ENCODE results near the gene P2RY6.

DNA sequence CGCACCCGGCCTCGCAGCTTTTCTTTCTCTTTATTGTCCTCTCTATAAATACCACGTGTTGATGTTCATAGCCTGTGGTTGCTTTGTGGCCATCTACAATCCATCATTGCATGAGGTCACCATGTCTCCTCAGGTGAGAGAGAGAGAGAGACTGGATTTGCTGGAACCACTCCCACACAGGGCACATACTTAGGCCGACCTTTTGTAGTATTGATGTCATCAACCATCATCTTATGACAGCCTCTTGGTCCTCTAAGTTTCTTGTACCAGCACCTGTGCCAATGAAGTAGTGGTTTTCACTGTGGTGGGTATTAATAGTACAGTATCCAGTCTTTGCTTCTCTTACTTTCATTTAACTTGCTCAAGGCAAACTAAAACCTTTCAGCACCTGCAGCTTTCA, 22.8 kb upstream of the P2RY6 start:
- TF ChIP-seq, protein P1, sequence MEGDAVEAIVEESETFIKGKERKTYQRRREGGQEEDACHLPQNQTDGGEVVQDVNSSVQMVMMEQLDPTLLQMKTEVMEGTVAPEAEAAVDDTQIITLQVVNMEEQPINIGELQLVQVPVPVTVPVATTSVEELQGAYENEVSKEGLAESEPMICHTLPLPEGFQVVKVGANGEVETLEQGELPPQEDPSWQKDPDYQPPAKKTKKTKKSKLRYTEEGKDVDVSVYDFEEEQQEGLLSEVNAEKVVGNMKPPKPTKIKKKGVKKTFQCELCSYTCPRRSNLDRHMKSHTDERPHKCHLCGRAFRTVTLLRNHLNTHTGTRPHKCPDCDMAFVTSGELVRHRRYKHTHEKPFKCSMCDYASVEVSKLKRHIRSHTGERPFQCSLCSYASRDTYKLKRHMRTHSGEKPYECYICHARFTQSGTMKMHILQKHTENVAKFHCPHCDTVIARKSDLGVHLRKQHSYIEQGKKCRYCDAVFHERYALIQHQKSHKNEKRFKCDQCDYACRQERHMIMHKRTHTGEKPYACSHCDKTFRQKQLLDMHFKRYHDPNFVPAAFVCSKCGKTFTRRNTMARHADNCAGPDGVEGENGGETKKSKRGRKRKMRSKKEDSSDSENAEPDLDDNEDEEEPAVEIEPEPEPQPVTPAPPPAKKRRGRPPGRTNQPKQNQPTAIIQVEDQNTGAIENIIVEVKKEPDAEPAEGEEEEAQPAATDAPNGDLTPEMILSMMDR (IDR thresholded peaks at IDR 0.05 in 2 of 3, conservative IDR thresholded peaks at IDR 0.05 in 1 of 3; ENCODE audit: borderline replicate concordance in 1 of 3, insufficient read depth in 1 of 3, low read depth in 2 of 3, low read length in 2 of 3): no peak
- TF ChIP-seq, protein P2, sequence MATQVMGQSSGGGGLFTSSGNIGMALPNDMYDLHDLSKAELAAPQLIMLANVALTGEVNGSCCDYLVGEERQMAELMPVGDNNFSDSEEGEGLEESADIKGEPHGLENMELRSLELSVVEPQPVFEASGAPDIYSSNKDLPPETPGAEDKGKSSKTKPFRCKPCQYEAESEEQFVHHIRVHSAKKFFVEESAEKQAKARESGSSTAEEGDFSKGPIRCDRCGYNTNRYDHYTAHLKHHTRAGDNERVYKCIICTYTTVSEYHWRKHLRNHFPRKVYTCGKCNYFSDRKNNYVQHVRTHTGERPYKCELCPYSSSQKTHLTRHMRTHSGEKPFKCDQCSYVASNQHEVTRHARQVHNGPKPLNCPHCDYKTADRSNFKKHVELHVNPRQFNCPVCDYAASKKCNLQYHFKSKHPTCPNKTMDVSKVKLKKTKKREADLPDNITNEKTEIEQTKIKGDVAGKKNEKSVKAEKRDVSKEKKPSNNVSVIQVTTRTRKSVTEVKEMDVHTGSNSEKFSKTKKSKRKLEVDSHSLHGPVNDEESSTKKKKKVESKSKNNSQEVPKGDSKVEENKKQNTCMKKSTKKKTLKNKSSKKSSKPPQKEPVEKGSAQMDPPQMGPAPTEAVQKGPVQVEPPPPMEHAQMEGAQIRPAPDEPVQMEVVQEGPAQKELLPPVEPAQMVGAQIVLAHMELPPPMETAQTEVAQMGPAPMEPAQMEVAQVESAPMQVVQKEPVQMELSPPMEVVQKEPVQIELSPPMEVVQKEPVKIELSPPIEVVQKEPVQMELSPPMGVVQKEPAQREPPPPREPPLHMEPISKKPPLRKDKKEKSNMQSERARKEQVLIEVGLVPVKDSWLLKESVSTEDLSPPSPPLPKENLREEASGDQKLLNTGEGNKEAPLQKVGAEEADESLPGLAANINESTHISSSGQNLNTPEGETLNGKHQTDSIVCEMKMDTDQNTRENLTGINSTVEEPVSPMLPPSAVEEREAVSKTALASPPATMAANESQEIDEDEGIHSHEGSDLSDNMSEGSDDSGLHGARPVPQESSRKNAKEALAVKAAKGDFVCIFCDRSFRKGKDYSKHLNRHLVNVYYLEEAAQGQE (IDR thresholded peaks at IDR 0.05; ENCODE audit: low read depth): no peak
- no peak for TF ChIP-seq TCF7L2 (IDR thresholded peaks at IDR 0.05; ENCODE audit: borderline replicate concordance, extremely low read depth, insufficient read depth, insufficient read length)
- TF ChIP-seq EZH2 (IDR thresholded peaks at IDR 0.05): no peak
- TF ChIP-seq POLR2A (IDR thresholded peaks at IDR 0.05; ENCODE audit: borderline replicate concordance, extremely low read depth, insufficient read depth, insufficient read length): no peak
- no peak for TF ChIP-seq POLR2AphosphoS5 (IDR thresholded peaks at IDR 0.05; ENCODE audit: low read depth, low read length)
- TF ChIP-seq SP1 (IDR thresholded peaks at IDR 0.05; ENCODE audit: low read depth): no peak
- TF ChIP-seq, protein P3, sequence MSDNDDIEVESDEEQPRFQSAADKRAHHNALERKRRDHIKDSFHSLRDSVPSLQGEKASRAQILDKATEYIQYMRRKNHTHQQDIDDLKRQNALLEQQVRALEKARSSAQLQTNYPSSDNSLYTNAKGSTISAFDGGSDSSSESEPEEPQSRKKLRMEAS (IDR thresholded peaks at IDR 0.05): no peak
- TF ChIP-seq, protein P4, sequence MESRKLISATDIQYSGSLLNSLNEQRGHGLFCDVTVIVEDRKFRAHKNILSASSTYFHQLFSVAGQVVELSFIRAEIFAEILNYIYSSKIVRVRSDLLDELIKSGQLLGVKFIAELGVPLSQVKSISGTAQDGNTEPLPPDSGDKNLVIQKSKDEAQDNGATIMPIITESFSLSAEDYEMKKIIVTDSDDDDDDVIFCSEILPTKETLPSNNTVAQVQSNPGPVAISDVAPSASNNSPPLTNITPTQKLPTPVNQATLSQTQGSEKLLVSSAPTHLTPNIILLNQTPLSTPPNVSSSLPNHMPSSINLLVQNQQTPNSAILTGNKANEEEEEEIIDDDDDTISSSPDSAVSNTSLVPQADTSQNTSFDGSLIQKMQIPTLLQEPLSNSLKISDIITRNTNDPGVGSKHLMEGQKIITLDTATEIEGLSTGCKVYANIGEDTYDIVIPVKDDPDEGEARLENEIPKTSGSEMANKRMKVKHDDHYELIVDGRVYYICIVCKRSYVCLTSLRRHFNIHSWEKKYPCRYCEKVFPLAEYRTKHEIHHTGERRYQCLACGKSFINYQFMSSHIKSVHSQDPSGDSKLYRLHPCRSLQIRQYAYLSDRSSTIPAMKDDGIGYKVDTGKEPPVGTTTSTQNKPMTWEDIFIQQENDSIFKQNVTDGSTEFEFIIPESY (IDR thresholded peaks at IDR 0.05; ENCODE audit: extremely low read depth, insufficient replicate concordance, low read length): no peak
- TF ChIP-seq RAD21 (IDR thresholded peaks at IDR 0.05; ENCODE audit: low read depth): no peak
- TF ChIP-seq EZH2phosphoT487 (IDR thresholded peaks at IDR 0.05; ENCODE audit: borderline replicate concordance): no peak

All from HCT116 (cell line).